ENCODE measurements around the gene ACOX2. TPM values are rescaled to one million over a fixed set of nuclear protein-coding genes. Genes with fewer than 3 reads are reported as not detected.

The ACOX2 gene
- total and polyA plus RNA-seq, 10 of the 15 experiments (the other 5 are each of a cell fraction or from before 2014, with no cell fraction given): 0.72 TPM; not detected in 9

GRCh38 chr3:58556761-58557221 is 19.8 kb upstream of the ACOX2 start:
- no peak for ATAC-seq
- Histone ChIP-seq H3K4me3 (no peak overlapping the region), H3K27me3 (replicated peaks in 1 of 2; ENCODE audit: control insufficient read depth in 2 of 2, insufficient read depth in 2 of 2, low read length in 1 of 2) (0 out of 4 replicates have a peak, but pooled peaks cover 0 to 3% of the 10 kb centered on the region in 2 experiments), H3K9me3 (replicated peaks; ENCODE audit: control insufficient read depth, insufficient read depth, low read length) (no peaks in the 10 kb centered on the region), H3K79me2 (ENCODE audit: control insufficient read depth, insufficient read depth, low read length) (no peaks in the 10 kb centered on the region), H3K9ac (ENCODE audit: control insufficient read depth, insufficient read depth, low read length) (no peak overlapping the region), H3K4me1 (ENCODE audit: control insufficient read depth, insufficient read depth, low read length) (no peaks in the 10 kb centered on the region), H3K27ac (ENCODE audit: control insufficient read depth, insufficient read depth) (no peak overlapping the region), H2AFZ (ENCODE audit: control insufficient read depth, low read depth, low read length) (no peak overlapping the region), H4K20me1 (ENCODE audit: control insufficient read depth, insufficient read depth) (no peaks in the 10 kb centered on the region), H3K36me3 (ENCODE audit: control insufficient read depth in 2 of 2, insufficient read depth in 2 of 2, low read length in 1 of 2) (no peaks in the 10 kb centered on the region), H3K4me2 (ENCODE audit: control insufficient read depth, insufficient read depth) (no peak overlapping the region)
- intact Hi-C loops (cut with micrococcal nuclease; ENCODE audit: unreplicated experiment) (no loop called here), in situ Hi-C loops (cut with MboI) (no loop called here)
- ChIA-PET CTCF (interaction anchor here (4.1 kb wide), 1 partner anchor 12 kb away, joined by 32 read pairs; no protein-coding TSS in a partner anchor), SMC1A (ENCODE audit: uncharacterized antibody, unreplicated experiment) (no interaction called here), POLR2A (interaction anchor here (0.7 kb wide), 1 partner anchor 534 kb away, joined by 4 read pairs; no protein-coding TSS in a partner anchor), RAD21 (ENCODE audit: unreplicated experiment) (interaction anchor here (0.8 kb wide), 1 partner anchor 11 kb away, joined by 5 read pairs; no protein-coding TSS in a partner anchor)
- WGBS (ENCODE audit: insufficient coverage, insufficient replicate concordance, low lambda C conversion rate, missing lambda C conversion rate): 14% methylated on average over 6 of the region's 6 CpGs
- BruUV-seq (replicated peaks): no TSS peak
- DNase-seq (ENCODE audit: low read depth, low spot score): no peak
- FAIRE-seq: no peak
- TF ChIP-seq ZNF24 (IDR thresholded peaks at IDR 0.05): no peak
- no peak for TF ChIP-seq NR2C2 (IDR thresholded peaks at IDR 0.05; ENCODE audit: borderline replicate concordance, control insufficient read depth, insufficient read length, low read depth)
- TF ChIP-seq, protein P1, sequence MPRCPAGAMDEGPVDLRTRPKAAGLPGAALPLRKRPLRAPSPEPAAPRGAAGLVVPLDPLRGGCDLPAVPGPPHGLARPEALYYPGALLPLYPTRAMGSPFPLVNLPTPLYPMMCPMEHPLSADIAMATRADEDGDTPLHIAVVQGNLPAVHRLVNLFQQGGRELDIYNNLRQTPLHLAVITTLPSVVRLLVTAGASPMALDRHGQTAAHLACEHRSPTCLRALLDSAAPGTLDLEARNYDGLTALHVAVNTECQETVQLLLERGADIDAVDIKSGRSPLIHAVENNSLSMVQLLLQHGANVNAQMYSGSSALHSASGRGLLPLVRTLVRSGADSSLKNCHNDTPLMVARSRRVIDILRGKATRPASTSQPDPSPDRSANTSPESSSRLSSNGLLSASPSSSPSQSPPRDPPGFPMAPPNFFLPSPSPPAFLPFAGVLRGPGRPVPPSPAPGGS (IDR thresholded peaks at IDR 0.05; ENCODE audit: borderline replicate concordance, insufficient read depth, low read depth, low read length, poor library complexity, severe bottlenecking): no peak
- TF ChIP-seq, protein P2, sequence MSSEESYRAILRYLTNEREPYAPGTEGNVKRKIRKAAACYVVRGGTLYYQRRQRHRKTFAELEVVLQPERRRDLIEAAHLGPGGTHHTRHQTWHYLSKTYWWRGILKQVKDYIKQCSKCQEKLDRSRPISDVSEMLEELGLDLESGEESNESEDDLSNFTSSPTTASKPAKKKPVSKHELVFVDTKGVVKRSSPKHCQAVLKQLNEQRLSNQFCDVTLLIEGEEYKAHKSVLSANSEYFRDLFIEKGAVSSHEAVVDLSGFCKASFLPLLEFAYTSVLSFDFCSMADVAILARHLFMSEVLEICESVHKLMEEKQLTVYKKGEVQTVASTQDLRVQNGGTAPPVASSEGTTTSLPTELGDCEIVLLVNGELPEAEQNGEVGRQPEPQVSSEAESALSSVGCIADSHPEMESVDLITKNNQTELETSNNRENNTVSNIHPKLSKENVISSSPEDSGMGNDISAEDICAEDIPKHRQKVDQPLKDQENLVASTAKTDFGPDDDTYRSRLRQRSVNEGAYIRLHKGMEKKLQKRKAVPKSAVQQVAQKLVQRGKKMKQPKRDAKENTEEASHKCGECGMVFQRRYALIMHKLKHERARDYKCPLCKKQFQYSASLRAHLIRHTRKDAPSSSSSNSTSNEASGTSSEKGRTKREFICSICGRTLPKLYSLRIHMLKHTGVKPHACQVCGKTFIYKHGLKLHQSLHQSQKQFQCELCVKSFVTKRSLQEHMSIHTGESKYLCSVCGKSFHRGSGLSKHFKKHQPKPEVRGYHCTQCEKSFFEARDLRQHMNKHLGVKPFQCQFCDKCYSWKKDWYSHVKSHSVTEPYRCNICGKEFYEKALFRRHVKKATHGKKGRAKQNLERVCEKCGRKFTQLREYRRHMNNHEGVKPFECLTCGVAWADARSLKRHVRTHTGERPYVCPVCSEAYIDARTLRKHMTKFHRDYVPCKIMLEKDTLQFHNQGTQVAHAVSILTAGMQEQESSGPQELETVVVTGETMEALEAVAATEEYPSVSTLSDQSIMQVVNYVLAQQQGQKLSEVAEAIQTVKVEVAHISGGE (CRISPR knock-in tag; IDR thresholded peaks at IDR 0.05): no peak
- no peak for TF ChIP-seq CBX3 (IDR thresholded peaks at IDR 0.05; ENCODE audit: borderline replicate concordance, low read depth)
- no peak for TF ChIP-seq WRNIP1 (IDR thresholded peaks at IDR 0.05; ENCODE audit: borderline replicate concordance, low read depth, low read length)
- no peak for TF ChIP-seq CBFB (IDR thresholded peaks at IDR 0.05; ENCODE audit: low read depth)
- TF ChIP-seq, protein P3, sequence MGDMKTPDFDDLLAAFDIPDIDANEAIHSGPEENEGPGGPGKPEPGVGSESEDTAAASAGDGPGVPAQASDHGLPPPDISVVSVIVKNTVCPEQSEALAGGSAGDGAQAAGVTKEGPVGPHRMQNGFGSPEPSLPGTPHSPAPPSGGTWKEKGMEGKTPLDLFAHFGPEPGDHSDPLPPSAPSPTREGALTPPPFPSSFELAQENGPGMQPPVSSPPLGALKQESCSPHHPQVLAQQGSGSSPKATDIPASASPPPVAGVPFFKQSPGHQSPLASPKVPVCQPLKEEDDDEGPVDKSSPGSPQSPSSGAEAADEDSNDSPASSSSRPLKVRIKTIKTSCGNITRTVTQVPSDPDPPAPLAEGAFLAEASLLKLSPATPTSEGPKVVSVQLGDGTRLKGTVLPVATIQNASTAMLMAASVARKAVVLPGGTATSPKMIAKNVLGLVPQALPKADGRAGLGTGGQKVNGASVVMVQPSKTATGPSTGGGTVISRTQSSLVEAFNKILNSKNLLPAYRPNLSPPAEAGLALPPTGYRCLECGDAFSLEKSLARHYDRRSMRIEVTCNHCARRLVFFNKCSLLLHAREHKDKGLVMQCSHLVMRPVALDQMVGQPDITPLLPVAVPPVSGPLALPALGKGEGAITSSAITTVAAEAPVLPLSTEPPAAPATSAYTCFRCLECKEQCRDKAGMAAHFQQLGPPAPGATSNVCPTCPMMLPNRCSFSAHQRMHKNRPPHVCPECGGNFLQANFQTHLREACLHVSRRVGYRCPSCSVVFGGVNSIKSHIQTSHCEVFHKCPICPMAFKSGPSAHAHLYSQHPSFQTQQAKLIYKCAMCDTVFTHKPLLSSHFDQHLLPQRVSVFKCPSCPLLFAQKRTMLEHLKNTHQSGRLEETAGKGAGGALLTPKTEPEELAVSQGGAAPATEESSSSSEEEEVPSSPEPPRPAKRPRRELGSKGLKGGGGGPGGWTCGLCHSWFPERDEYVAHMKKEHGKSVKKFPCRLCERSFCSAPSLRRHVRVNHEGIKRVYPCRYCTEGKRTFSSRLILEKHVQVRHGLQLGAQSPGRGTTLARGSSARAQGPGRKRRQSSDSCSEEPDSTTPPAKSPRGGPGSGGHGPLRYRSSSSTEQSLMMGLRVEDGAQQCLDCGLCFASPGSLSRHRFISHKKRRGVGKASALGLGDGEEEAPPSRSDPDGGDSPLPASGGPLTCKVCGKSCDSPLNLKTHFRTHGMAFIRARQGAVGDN (IDR thresholded peaks at IDR 0.05): no peak
- TF ChIP-seq HDAC2 (IDR thresholded peaks at IDR 0.05): no peak
- TF ChIP-seq SMAD5 (IDR thresholded peaks at IDR 0.05; ENCODE audit: low read depth): no peak
- no peak for TF ChIP-seq EGR1 (IDR thresholded peaks at IDR 0.05; ENCODE audit: borderline replicate concordance in 1 of 2, low read depth in 2 of 2, low read length in 2 of 2)
- TF ChIP-seq NRF1 (conservative IDR thresholded peaks at IDR 0.05; ENCODE audit: low read depth, low read length): no peak
